ENCODE data around the gene FOXJ3. TPM values are rescaled to one million over a fixed set of nuclear protein-coding genes. Genes with fewer than 3 reads are reported as not detected.

FOXJ3 gene
- total RNA-seq, 2 donors from 2014 or later: 67.3 to 79.4 TPM

DNA sequence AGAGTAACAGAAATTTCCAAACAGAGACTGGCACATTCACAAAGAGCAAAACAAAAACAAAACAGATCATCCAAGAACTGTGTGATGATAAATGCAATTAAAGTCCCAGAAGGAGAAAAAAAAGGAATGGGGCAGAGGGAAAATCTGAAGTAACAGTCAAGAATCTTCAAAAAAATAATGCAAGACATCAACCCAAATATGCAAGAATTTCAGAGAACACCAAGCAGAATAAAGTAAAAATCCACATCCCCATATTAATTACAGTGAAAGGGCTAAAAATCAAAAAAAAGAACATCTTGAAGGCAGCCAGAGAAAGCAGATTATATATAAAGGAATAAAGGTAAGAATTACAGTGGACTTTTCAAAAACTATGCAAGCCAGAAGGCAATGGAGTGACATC is 67.1 kb downstream of the FOXJ3 start:
- Histone ChIP-seq H3K27ac (ENCODE audit: low read depth, low read length) (no peak overlapping the region), H3K4me3 (ENCODE audit: low read length) (no peak overlapping the region), H3K9ac (ENCODE audit: extremely low read depth, low read length, poor library complexity, severe bottlenecking) (no peak overlapping the region), H3K36me3 (ENCODE audit: control insufficient read depth, insufficient read depth, low read length) (peaks cover 35% of the 10 kb centered on the region), H3K27me3 (ENCODE audit: control insufficient read depth, insufficient read depth, low read length, poor library complexity, severe bottlenecking) (no peaks in the 10 kb centered on the region), H3K4me1 (ENCODE audit: control insufficient read depth, insufficient read depth, low read length) (peaks cover 5% of the 10 kb centered on the region), H3K9me3 (ENCODE audit: control insufficient read depth, low read length) (no peaks in the 10 kb centered on the region)
- Mint-ChIP-seq H3K27me3 (ENCODE audit: insufficient read depth) (no peaks in the 10 kb centered on the region), H3K4me3 (no peak overlapping the region), H3K36me3 (ENCODE audit: low read depth) (peaks cover 29% of the 10 kb centered on the region), H3K27ac (peak overlapping the region; percentile 57), H3K4me1 (peaks cover 34% of the 10 kb centered on the region), H3K9me3 (no peaks in the 10 kb centered on the region)
- no peak for DNase-seq
- TF ChIP-seq, protein P1, sequence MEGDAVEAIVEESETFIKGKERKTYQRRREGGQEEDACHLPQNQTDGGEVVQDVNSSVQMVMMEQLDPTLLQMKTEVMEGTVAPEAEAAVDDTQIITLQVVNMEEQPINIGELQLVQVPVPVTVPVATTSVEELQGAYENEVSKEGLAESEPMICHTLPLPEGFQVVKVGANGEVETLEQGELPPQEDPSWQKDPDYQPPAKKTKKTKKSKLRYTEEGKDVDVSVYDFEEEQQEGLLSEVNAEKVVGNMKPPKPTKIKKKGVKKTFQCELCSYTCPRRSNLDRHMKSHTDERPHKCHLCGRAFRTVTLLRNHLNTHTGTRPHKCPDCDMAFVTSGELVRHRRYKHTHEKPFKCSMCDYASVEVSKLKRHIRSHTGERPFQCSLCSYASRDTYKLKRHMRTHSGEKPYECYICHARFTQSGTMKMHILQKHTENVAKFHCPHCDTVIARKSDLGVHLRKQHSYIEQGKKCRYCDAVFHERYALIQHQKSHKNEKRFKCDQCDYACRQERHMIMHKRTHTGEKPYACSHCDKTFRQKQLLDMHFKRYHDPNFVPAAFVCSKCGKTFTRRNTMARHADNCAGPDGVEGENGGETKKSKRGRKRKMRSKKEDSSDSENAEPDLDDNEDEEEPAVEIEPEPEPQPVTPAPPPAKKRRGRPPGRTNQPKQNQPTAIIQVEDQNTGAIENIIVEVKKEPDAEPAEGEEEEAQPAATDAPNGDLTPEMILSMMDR (conservative IDR thresholded peaks at IDR 0.05): no peak

DNA sequence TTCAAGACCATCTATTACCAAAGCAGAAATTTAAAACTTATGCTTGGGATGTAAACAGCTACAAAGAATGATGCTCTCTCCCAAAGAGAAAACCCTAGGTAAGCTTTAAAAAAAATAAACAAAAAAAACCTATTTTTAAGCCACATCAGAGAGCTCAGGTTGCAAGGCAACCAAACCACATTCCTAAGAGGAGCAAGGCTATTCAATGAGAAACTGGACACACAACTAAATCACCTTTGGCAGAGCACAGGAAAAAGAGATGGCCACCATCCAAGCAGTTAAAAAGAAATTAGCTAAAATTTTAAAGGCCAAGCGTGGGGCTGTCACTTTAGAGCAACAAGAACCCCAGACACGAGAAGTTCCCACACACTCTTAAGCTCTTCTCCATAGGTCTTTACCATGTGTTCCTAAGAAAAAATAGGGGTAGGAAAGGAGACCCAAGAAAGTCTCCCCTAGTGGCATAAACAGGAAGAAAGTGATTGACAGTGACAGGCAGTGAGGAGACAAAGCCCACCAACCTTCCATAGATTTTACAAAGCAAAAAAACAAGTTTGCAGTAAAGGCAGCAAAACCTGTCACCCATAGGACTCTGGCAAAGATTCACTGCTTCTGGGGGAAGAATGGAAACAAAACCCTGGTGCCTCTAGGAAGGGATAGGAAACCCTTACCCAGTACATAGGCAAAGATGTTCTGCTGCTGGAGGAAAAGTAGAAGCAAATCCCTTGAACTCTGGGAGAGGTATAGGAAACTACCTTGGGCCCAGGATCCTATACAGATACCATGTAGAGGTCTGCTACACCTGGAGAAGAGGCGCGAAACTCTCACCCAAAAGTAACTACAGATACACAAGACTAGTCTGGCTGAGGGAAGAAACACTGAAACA is 68.5 kb downstream of the FOXJ3 start:
- Histone ChIP-seq H3K27me3 (ENCODE audit: control insufficient read depth, insufficient read depth, low read length, poor library complexity, severe bottlenecking) (no peaks in the 10 kb centered on the region), H3K4me1 (ENCODE audit: control insufficient read depth, insufficient read depth, low read length) (peaks cover 10% of the 10 kb centered on the region), H3K36me3 (ENCODE audit: control insufficient read depth, insufficient read depth, low read length) (peaks cover 36% of the 10 kb centered on the region), H3K27ac (ENCODE audit: low read depth, low read length) (no peak overlapping the region), H3K9ac (ENCODE audit: extremely low read depth, low read length, poor library complexity, severe bottlenecking) (no peak overlapping the region), H3K9me3 (ENCODE audit: control insufficient read depth, low read length) (no peaks in the 10 kb centered on the region), H3K4me3 (ENCODE audit: low read length) (no peak overlapping the region)
- TF ChIP-seq, protein P1 (conservative IDR thresholded peaks at IDR 0.05): peak; percentile 63
- H3K36me3 Mint-ChIP-seq (ENCODE audit: low read depth): peaks cover 34% of the 10 kb centered on the region
- peak; percentile 49 for DNase-seq
- 90 to 100% methylated on average over 1 to 4 of the region's 4 CpGs for WGBS, 2 experiments (ENCODE audit: insufficient coverage in 1 of 2, insufficient read length in 1 of 2)
- H3K4me3 Mint-ChIP-seq: no peak overlapping the region
- peak overlapping the region; percentile 57 for H3K27ac Mint-ChIP-seq
- H3K4me1 Mint-ChIP-seq: peaks cover 41% of the 10 kb centered on the region
- no peaks in the 10 kb centered on the region for H3K9me3 Mint-ChIP-seq
- no peaks in the 10 kb centered on the region for H3K27me3 Mint-ChIP-seq (ENCODE audit: insufficient read depth)

DNA sequence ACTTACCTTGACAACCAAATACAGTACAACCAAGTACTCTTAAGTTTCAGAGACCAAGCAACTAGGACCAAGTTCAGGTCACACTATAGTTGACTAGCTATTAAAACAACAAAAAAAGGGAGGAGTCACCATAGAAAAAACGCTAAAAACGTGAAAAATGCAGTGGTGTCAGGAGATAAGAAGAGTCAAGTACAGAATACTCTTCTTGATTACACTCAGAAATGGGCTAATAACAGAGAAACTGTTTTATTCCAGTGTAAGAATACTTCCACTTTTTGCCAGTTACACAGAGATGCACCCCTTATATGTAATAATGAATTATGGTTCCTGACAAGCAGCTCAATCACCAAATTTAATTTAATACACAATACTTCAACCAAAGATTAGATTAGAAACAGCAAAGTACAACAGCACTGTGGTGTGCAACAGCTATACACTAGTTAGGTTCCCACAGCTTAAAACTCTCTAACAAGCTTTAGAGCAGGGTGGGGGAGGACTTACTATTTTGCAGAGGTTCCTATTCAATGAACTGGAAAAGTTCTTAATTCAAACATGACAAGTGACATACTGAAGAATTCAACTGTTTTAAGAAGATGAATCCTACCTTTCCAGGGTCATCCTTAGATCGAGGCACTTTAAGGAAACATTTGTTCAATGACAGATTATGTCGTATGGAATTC is 70.4 kb downstream of the FOXJ3 start:
- Mint-ChIP-seq H3K4me1 (peaks cover 50% of the 10 kb centered on the region), H3K27me3 (ENCODE audit: insufficient read depth) (no peaks in the 10 kb centered on the region), H3K27ac (no peak overlapping the region), H3K36me3 (ENCODE audit: low read depth) (peaks cover 37% of the 10 kb centered on the region), H3K4me3 (no peak overlapping the region), H3K9me3 (no peaks in the 10 kb centered on the region)
- TF ChIP-seq, protein P1 (conservative IDR thresholded peaks at IDR 0.05): no peak
- Histone ChIP-seq H3K27ac (ENCODE audit: low read depth, low read length) (no peak overlapping the region), H3K27me3 (ENCODE audit: control insufficient read depth, insufficient read depth, low read length, poor library complexity, severe bottlenecking) (no peaks in the 10 kb centered on the region), H3K4me1 (ENCODE audit: control insufficient read depth, insufficient read depth, low read length) (peaks cover 8% of the 10 kb centered on the region), H3K4me3 (ENCODE audit: low read length) (no peak overlapping the region), H3K9me3 (ENCODE audit: control insufficient read depth, low read length) (no peaks in the 10 kb centered on the region), H3K9ac (ENCODE audit: extremely low read depth, low read length, poor library complexity, severe bottlenecking) (no peak overlapping the region), H3K36me3 (ENCODE audit: control insufficient read depth, insufficient read depth, low read length) (peaks cover 36% of the 10 kb centered on the region)
- no peak for DNase-seq
- 94 to 100% methylated on average over 2 to 4 of the region's 4 CpGs for WGBS, 2 experiments (ENCODE audit: insufficient coverage in 1 of 2, insufficient read length in 1 of 2)

Data from endodermal cell (in vitro differentiated cells).